ENCODE measurements around the gene PYURF.

The PYURF gene

DNA sequence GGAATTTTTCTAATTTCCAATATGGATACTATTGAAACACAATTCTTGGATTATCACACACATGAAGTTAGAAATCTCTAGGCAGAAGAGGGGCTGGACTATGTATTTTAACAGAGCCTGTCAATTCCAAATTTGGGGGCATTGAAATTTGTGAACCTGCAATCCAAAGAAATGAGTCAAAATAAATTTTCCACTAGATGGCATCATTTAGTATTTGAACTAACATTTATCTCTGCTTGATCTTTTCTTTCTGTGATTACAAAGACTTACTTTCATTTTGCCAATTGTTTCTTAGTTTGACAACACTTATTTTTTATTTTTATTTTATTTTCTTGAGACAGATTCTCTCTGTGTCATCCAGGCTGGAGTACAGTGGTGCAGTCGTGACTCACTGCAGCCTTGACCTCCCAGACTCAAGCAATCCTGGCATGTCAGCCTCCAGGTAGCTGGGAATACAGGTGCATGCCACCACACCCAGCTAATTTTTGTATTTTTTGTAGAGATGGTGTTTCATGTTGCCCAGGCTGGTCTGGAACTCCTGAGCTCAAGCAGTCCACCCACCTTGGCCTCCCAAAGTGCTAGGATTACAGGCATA lies 2.7 kb upstream of the PYURF start:
- peak; percentile 17 for DNase-seq (ENCODE audit: low read depth)
- H3K4me3 ChIP-seq (replicated peaks; ENCODE audit: low read depth, low read length) = no peak overlapping the region
- TF ChIP-seq, protein P1, sequence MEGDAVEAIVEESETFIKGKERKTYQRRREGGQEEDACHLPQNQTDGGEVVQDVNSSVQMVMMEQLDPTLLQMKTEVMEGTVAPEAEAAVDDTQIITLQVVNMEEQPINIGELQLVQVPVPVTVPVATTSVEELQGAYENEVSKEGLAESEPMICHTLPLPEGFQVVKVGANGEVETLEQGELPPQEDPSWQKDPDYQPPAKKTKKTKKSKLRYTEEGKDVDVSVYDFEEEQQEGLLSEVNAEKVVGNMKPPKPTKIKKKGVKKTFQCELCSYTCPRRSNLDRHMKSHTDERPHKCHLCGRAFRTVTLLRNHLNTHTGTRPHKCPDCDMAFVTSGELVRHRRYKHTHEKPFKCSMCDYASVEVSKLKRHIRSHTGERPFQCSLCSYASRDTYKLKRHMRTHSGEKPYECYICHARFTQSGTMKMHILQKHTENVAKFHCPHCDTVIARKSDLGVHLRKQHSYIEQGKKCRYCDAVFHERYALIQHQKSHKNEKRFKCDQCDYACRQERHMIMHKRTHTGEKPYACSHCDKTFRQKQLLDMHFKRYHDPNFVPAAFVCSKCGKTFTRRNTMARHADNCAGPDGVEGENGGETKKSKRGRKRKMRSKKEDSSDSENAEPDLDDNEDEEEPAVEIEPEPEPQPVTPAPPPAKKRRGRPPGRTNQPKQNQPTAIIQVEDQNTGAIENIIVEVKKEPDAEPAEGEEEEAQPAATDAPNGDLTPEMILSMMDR (IDR thresholded peaks at IDR 0.05; ENCODE audit: low read length, missing control alignments) = no peak

DNA sequence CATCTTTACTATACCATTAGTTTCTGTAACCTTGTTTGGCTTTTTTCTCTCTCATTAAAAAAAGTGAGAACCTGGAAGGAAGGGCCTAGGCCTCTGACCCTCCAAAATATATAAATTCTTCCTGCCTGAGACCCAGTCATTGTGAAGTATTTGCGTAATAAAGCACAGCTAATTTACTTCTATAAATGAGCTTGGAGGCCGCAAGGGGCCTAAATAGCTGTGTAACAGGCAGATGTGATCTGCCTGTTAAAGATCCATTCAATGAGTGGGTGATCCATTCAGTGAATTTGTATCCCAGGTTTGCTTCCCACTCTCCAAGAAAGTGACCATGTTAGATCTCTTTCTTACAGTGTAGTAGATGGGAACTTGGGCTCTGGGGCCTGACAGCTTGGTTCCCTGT lies 595 bp upstream of the PYURF start:
- peak overlapping the region; percentile 87 for H3K4me3 ChIP-seq (replicated peaks; ENCODE audit: low read depth, low read length)
- TF ChIP-seq, protein P1 (IDR thresholded peaks at IDR 0.05; ENCODE audit: low read length, missing control alignments) = no peak
- DNase-seq (ENCODE audit: low read depth) = no peak

DNA sequence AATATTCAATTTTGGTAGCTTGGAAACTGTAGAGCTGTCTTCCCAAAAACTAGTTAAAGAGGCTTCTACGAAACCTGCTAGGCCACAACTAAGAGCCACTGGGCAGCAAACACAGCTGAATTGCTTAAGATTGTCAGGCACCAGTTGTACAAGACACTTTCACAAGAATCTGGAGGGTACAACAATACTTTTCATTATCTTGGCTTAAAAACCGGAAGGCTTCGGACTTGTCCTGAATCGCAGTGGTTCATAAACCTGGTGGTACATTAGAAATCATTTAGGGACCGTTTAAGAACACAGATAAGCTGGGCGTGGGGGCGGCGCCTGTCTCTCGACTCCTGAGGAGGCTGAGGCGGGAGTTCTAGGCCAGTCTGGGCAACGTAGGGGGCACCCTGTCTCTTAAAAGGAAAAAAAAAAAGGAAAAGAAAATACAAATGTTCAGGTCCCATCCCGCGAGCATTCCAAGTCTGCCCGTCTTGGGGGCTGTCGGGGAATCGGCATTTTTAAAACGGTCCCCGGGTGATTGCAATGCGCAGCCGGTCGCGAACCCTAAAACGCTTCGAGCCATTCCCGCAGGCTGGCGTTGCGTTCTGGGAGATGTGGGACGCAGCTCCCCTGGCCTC lies 763 bp downstream of the PYURF start:
- TF ChIP-seq, protein P1 (IDR thresholded peaks at IDR 0.05; ENCODE audit: low read length, missing control alignments) = no peak
- peak overlapping the region; percentile 87 for H3K4me3 ChIP-seq (replicated peaks; ENCODE audit: low read depth, low read length)
- peak; percentile 59 for DNase-seq (ENCODE audit: low read depth)

GRCh38 chr4:88518911-88519310 lies 4.7 kb downstream of the PYURF start:
- TF ChIP-seq, protein P1 (IDR thresholded peaks at IDR 0.05; ENCODE audit: low read length, missing control alignments) = no peak
- no peak overlapping the region for H3K4me3 ChIP-seq (replicated peaks; ENCODE audit: low read depth, low read length)

DNA sequence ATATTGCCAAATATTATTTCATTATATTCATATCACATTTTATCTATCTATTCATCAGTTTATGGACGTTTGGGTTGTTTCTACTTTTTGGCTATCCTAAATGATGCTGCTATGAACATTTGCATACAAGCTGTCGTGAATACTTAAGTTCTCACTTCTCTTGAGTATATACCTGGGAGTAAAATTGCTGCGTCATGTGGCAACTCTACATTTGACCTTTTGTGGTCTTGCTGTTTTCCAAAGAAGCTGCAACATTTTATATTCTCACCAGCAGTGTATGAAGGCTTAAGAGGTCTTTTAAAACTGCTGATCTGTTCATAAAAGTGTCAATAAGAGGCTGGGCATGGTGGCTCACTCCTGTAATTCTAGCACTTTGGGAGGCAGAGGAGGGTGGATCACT lies 5.8 kb downstream of the PYURF start:
- H3K4me3 ChIP-seq (replicated peaks; ENCODE audit: low read depth, low read length) = no peak overlapping the region
- no peak for DNase-seq (ENCODE audit: low read depth)
- TF ChIP-seq, protein P1 (IDR thresholded peaks at IDR 0.05; ENCODE audit: low read length, missing control alignments) = no peak

More at GRCh38 chr4:88518911-88519310, 4.7 kb downstream of the PYURF start:
- no peak for DNase-seq (ENCODE audit: low read depth)

DNA sequence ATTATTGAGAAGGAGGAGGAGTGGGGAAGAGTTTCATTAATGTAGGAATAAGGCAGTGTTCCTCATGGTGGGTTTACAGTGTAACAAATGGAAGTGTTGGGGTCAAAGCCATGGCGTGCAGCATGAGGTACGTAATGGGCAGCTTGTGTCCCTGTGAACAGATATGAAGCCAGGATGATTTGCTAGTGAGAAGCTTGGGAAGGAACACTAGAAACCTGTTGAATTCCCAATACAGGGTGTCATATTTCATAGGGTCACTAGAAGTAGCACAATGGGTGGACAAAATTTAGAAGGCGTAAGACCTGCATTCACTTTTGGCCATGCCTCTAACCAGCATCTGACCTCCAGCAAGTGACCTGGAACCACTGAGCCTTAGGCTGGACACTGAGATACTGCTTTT lies 6.8 kb downstream of the PYURF start:
- no peak for DNase-seq (ENCODE audit: low read depth)
- TF ChIP-seq, protein P1 (IDR thresholded peaks at IDR 0.05; ENCODE audit: low read length, missing control alignments) = no peak

More for the DNA sequence above, 6.8 kb downstream of the PYURF start:
- no peak overlapping the region for H3K4me3 ChIP-seq (replicated peaks; ENCODE audit: low read depth, low read length)
